IPS-15b (cell line): Measurements from ENCODE around the gene DUSP22.

Source experiments
- H3K27me3 ChIP-seq: one replicate; pipeline ENCODE4 v1.6.1; 2013; ENCODE audit warnings: low read length; ENCODE audit not compliant: control insufficient read depth, insufficient read depth
- H3K36me3 ChIP-seq: one replicate; pipeline ENCODE4 v1.6.1; 2013; ENCODE audit warnings: low read length; ENCODE audit not compliant: control insufficient read depth, insufficient read depth
- H3K4me1 ChIP-seq: one replicate; pipeline ENCODE4 v1.6.1; 2013; ENCODE audit warnings: mild to moderate bottlenecking, low read length; ENCODE audit not compliant: control insufficient read depth, insufficient read depth
- H3K4me3 ChIP-seq: one replicate; pipeline ENCODE4 v1.5.1; 2013; ENCODE audit warnings: low read depth, low read length
- H3K9ac ChIP-seq: one replicate; pipeline ENCODE4 v1.6.1; 2013; ENCODE audit warnings: low read depth, mild to moderate bottlenecking, low read length
- H3K9me3 ChIP-seq: one replicate; pipeline ENCODE4 v1.6.1; 2013; ENCODE audit warnings: mild to moderate bottlenecking, low read length; ENCODE audit not compliant: control insufficient read depth, insufficient read depth

Gene DUSP22

GRCh38 chr6:362231-362923 lies 70.1 kb downstream of the DUSP22 start:
- no peak overlapping the region for H3K4me3 ChIP-seq
- no peaks in the 10 kb centered on the region for H3K27me3 ChIP-seq

GRCh38 chr6:362924-363249 lies 70.6 kb downstream of the DUSP22 start:
- H3K27me3 ChIP-seq, result no peaks in the 10 kb centered on the region
- no peaks in the 10 kb centered on the region for H3K4me1 ChIP-seq
- no peaks in the 10 kb centered on the region for H3K36me3 ChIP-seq
- no peak overlapping the region for H3K4me3 ChIP-seq
- peaks cover 25% of the 10 kb centered on the region for H3K9me3 ChIP-seq
- no peak overlapping the region for H3K9ac ChIP-seq

More at GRCh38 chr6:362231-362923, 70.1 kb downstream of the DUSP22 start:
- Histone ChIP-seq H3K4me1 (no peaks in the 10 kb centered on the region), H3K36me3 (no peaks in the 10 kb centered on the region), H3K9me3 (peaks cover 28% of the 10 kb centered on the region), H3K9ac (no peak overlapping the region)

- Histone ChIP-seq H3K4me3 (no peak overlapping the region), H3K27me3 (no peaks in the 10 kb centered on the region), H3K36me3 (no peaks in the 10 kb centered on the region), H3K9me3 (peaks cover 23% of the 10 kb centered on the region), H3K4me1 (no peaks in the 10 kb centered on the region), H3K9ac (no peak overlapping the region)
These were observed 71.0 kb downstream of the DUSP22 start for GRCh38 chr6:363291-363690.

- Histone ChIP-seq H3K4me3 (no peak overlapping the region), H3K4me1 (no peaks in the 10 kb centered on the region), H3K9ac (no peak overlapping the region), H3K36me3 (no peaks in the 10 kb centered on the region), H3K27me3 (no peaks in the 10 kb centered on the region), H3K9me3 (peaks cover 25% of the 10 kb centered on the region)
These were observed 71.6 kb downstream of the DUSP22 start for GRCh38 chr6:363909-364308.

GRCh38 chr6:364609-365540 lies 72.6 kb downstream of the DUSP22 start:
- H3K27me3 ChIP-seq, result no peaks in the 10 kb centered on the region
- no peaks in the 10 kb centered on the region for H3K36me3 ChIP-seq
- H3K9me3 ChIP-seq, result peaks cover 27% of the 10 kb centered on the region
- no peak overlapping the region for H3K4me3 ChIP-seq
- no peaks in the 10 kb centered on the region for H3K4me1 ChIP-seq
- no peak overlapping the region for H3K9ac ChIP-seq

- no peaks in the 10 kb centered on the region for H3K36me3 ChIP-seq
- no peak overlapping the region for H3K4me3 ChIP-seq
- no peak overlapping the region for H3K9ac ChIP-seq
- H3K27me3 ChIP-seq, result no peaks in the 10 kb centered on the region
- H3K4me1 ChIP-seq, result no peaks in the 10 kb centered on the region
- peaks cover 30% of the 10 kb centered on the region for H3K9me3 ChIP-seq
These were observed 73.5 kb downstream of the DUSP22 start for GRCh38 chr6:365835-366234.

- no peaks in the 10 kb centered on the region for H3K36me3 ChIP-seq
- H3K4me3 ChIP-seq, result no peak overlapping the region
- no peak overlapping the region for H3K9ac ChIP-seq
- peaks cover 30% of the 10 kb centered on the region for H3K9me3 ChIP-seq
- H3K4me1 ChIP-seq, result no peaks in the 10 kb centered on the region
- no peaks in the 10 kb centered on the region for H3K27me3 ChIP-seq
These were observed 74.4 kb downstream of the DUSP22 start for GRCh38 chr6:366389-367297.

- H3K9me3 ChIP-seq, result peaks cover 27% of the 10 kb centered on the region
- H3K9ac ChIP-seq, result no peak overlapping the region
- H3K4me1 ChIP-seq, result no peaks in the 10 kb centered on the region
- H3K4me3 ChIP-seq, result no peak overlapping the region
- H3K36me3 ChIP-seq, result no peaks in the 10 kb centered on the region
- H3K27me3 ChIP-seq, result no peaks in the 10 kb centered on the region
These were observed 75.1 kb downstream of the DUSP22 start for GRCh38 chr6:367298-367794.

- no peaks in the 10 kb centered on the region for H3K36me3 ChIP-seq
- no peaks in the 10 kb centered on the region for H3K27me3 ChIP-seq
- H3K4me3 ChIP-seq, result no peak overlapping the region
- peaks cover 24% of the 10 kb centered on the region for H3K9me3 ChIP-seq
- H3K9ac ChIP-seq, result no peak overlapping the region
- H3K4me1 ChIP-seq, result no peaks in the 10 kb centered on the region
These were observed 75.8 kb downstream of the DUSP22 start for GRCh38 chr6:367891-368630.

GRCh38 chr6:369559-370431 lies 77.5 kb downstream of the DUSP22 start:
- peaks cover 16% of the 10 kb centered on the region for H3K9me3 ChIP-seq
- no peaks in the 10 kb centered on the region for H3K36me3 ChIP-seq
- no peaks in the 10 kb centered on the region for H3K27me3 ChIP-seq
- no peak overlapping the region for H3K9ac ChIP-seq
- H3K4me1 ChIP-seq, result no peaks in the 10 kb centered on the region
- no peak overlapping the region for H3K4me3 ChIP-seq
